CD4-positive, CD25-positive, alpha-beta regulatory T cell (primary cell): ENCODE data around the gene ASIC3. TPM values are rescaled to one million over a fixed set of nuclear protein-coding genes. Genes with fewer than 3 reads are reported as not detected.

ENCODE experiments used
- ATAC-seq, 2 donors: fragments of 150-1000 bp; cut with Tn5 transposase; one replicate each; pipeline ENCODE4 v1.10.0; 2021; ENCODE audit warnings: low read depth in 2 of 2, moderate number of reproducible peaks in 2 of 2, moderate library complexity in 1 of 2
- DNase-seq, 3 donors: peaks; one replicate each; pipeline versions ENCODE4 v3.0.0 to v3.0.0-alpha.2; 2012 to 2022; ENCODE audit warnings: mixed read lengths in 1 of 3
- H3K27ac ChIP-seq: one replicate; pipeline ENCODE4 v1.7.0; 2013; ENCODE audit warnings: mild to moderate bottlenecking, low read length; ENCODE audit not compliant: insufficient read depth, poor library complexity, severe bottlenecking
- H3K27me3 ChIP-seq: one replicate; pipeline ENCODE4 v1.7.0; 2013; ENCODE audit warnings: low read length; ENCODE audit not compliant: control insufficient read depth, insufficient read depth
- H3K36me3 ChIP-seq: one replicate; pipeline ENCODE4 v1.7.0; 2013; ENCODE audit warnings: mild to moderate bottlenecking, low read length, moderate library complexity; ENCODE audit not compliant: control insufficient read depth, insufficient read depth
- H3K4me1 ChIP-seq: 2 replicates; pipeline ENCODE4 v1.7.0; 2013; ENCODE audit warnings: mild to moderate bottlenecking, low read length; ENCODE audit not compliant: insufficient read depth, control insufficient read depth, poor library complexity, severe bottlenecking
- H3K4me3 ChIP-seq: one replicate; pipeline ENCODE4 v1.7.0; 2013; ENCODE audit warnings: low read depth, mild to moderate bottlenecking, low read length, moderate library complexity
- H3K9me3 ChIP-seq, 2 experiments: 1 replicate in 1 of 2; 2 replicates in 1 of 2; pipeline ENCODE4 v1.7.0; 2013; ENCODE audit warnings: low read length in 2 of 2, mild to moderate bottlenecking in 1 of 2, moderate library complexity in 1 of 2; ENCODE audit not compliant: control insufficient read depth in 2 of 2
- H3K27ac Mint-ChIP-seq, 3 donors: one replicate each; pipeline ENCODE4 v1.8.0; 2020 to 2022; ENCODE audit warnings: mild to moderate bottlenecking in 3 of 3, mixed read lengths in 3 of 3, moderate library complexity in 2 of 3
- H3K27me3 Mint-ChIP-seq: one replicate; pipeline ENCODE4 v1.8.0; 2022; ENCODE audit warnings: mild to moderate bottlenecking, mixed read lengths
- H3K36me3 Mint-ChIP-seq: one replicate; pipeline ENCODE4 v1.8.0; 2020; ENCODE audit warnings: mixed read lengths
- H3K4me1 Mint-ChIP-seq, 4 donors: one replicate each; pipeline ENCODE4 v1.8.0; 2020 to 2022; ENCODE audit warnings: mixed read lengths in 4 of 4, mild to moderate bottlenecking in 1 of 4
- H3K4me3 Mint-ChIP-seq, 4 donors: one replicate each; pipeline ENCODE4 v1.8.0; 2020 to 2022; ENCODE audit warnings: mild to moderate bottlenecking in 4 of 4, mixed read lengths in 4 of 4, moderate library complexity in 3 of 4
- H3K9me3 Mint-ChIP-seq, 7 donors: one replicate each; pipeline ENCODE4 v1.8.0; 2020 to 2022; ENCODE audit warnings: mixed read lengths in 7 of 7, mild to moderate bottlenecking in 3 of 7, moderate library complexity in 2 of 7
- polyA plus RNA-seq, 4 donors: library from polyadenylated mRNA; unstranded; fragments of 300-500 nt; fragmentation: Illumina TruSeq; gene quantifications; one replicate each; pipeline ENCODE4 v1.2.3, GENCODE V29; 2021
- total RNA-seq: library from RNA; stranded (reverse); gene quantifications from one replicate; pipeline ENCODE4 v1.2.3, GENCODE V29; 2022

ASIC3 gene
- total and polyA plus RNA-seq, 5 donors from 2014 or later, result 5.9 TPM; not detected in 4

- Mint-ChIP-seq H3K9me3 (no peaks in the 10 kb centered on the region), H3K4me3 (no peak overlapping the region), H3K36me3 (peaks cover 11% of the 10 kb centered on the region), H3K4me1 (peaks cover 0 to 20% (median 3%) of the 10 kb centered on the region in 4 donors), H3K27ac (no peak overlapping the region), H3K27me3 (no peaks in the 10 kb centered on the region)
- Histone ChIP-seq H3K27me3 (no peaks in the 10 kb centered on the region), H3K4me1 (peaks cover 15% of the 10 kb centered on the region), H3K27ac (no peak overlapping the region), H3K36me3 (peaks cover 35% of the 10 kb centered on the region), H3K9me3 (no peaks in the 10 kb centered on the region), H3K4me3 (no peak overlapping the region)
- no peak for DNase-seq
- no peak for ATAC-seq
Observed at GRCh38 chr7:151064993-151065392, 16.7 kb downstream of the ASIC3 start.

GRCh38 chr7:151065516-151065915 is 17.2 kb downstream of the ASIC3 start:
- Mint-ChIP-seq H3K36me3 (peaks cover 11% of the 10 kb centered on the region), H3K27ac (no peak overlapping the region), H3K27me3 (no peaks in the 10 kb centered on the region), H3K4me1 (peaks cover 0 to 14% (median 3%) of the 10 kb centered on the region in 4 donors), H3K9me3 (no peaks in the 10 kb centered on the region), H3K4me3 (peak overlapping the region in 2 of 4 donors; percentile 43)
- DNase-seq (no peak), ATAC-seq (no peak)
- H3K36me3 ChIP-seq, result peaks cover 36% of the 10 kb centered on the region
- no peaks in the 10 kb centered on the region for H3K27me3 ChIP-seq
- no peaks in the 10 kb centered on the region for H3K9me3 ChIP-seq
- no peak overlapping the region for H3K27ac ChIP-seq
- H3K4me3 ChIP-seq, result no peak overlapping the region
- H3K4me1 ChIP-seq, result peaks cover 10% of the 10 kb centered on the region

GRCh38 chr7:151066273-151066974 is 18.1 kb downstream of the ASIC3 start:
- peaks cover 3% of the 10 kb centered on the region for H3K4me1 ChIP-seq
- no peak overlapping the region for H3K4me3 ChIP-seq
- Mint-ChIP-seq H3K9me3 (no peaks in the 10 kb centered on the region), H3K27me3 (no peaks in the 10 kb centered on the region), H3K27ac (no peak overlapping the region), H3K4me3 (no peak overlapping the region), H3K36me3 (peaks cover 11% of the 10 kb centered on the region), H3K4me1 (peaks cover 0 to 5% (median 3%) of the 10 kb centered on the region in 4 donors)
- ATAC-seq, result no peak
- H3K27ac ChIP-seq, result no peak overlapping the region
- H3K27me3 ChIP-seq, result no peaks in the 10 kb centered on the region
- H3K9me3 ChIP-seq, result no peaks in the 10 kb centered on the region
- no peak for DNase-seq
- peaks cover 36% of the 10 kb centered on the region for H3K36me3 ChIP-seq

- Histone ChIP-seq H3K27ac (no peak overlapping the region), H3K36me3 (peaks cover 40% of the 10 kb centered on the region), H3K9me3 (no peaks in the 10 kb centered on the region), H3K27me3 (no peaks in the 10 kb centered on the region), H3K4me3 (no peak overlapping the region), H3K4me1 (no peaks in the 10 kb centered on the region)
- H3K27me3 Mint-ChIP-seq, result no peaks in the 10 kb centered on the region
- peaks cover 17% of the 10 kb centered on the region for H3K36me3 Mint-ChIP-seq
- no peaks in the 10 kb centered on the region for H3K4me1 Mint-ChIP-seq
- no peak for ATAC-seq
- H3K27ac Mint-ChIP-seq, result no peak overlapping the region
- H3K4me3 Mint-ChIP-seq, result no peak overlapping the region
- no peak for DNase-seq
- no peaks in the 10 kb centered on the region for H3K9me3 Mint-ChIP-seq
Observed at GRCh38 chr7:151068069-151068773, 19.9 kb downstream of the ASIC3 start.

- Mint-ChIP-seq H3K9me3 (no peaks in the 10 kb centered on the region), H3K27me3 (no peaks in the 10 kb centered on the region), H3K4me3 (no peak overlapping the region), H3K27ac (no peak overlapping the region), H3K4me1 (no peaks in the 10 kb centered on the region), H3K36me3 (peaks cover 14% of the 10 kb centered on the region)
- H3K4me1 ChIP-seq, result no peaks in the 10 kb centered on the region
- H3K4me3 ChIP-seq, result no peak overlapping the region
- H3K36me3 ChIP-seq, result peaks cover 45% of the 10 kb centered on the region
- DNase-seq, result no peak
- no peaks in the 10 kb centered on the region for H3K27me3 ChIP-seq
- no peak for ATAC-seq
- H3K9me3 ChIP-seq, result no peaks in the 10 kb centered on the region
- no peak overlapping the region for H3K27ac ChIP-seq
Observed at GRCh38 chr7:151069841-151070573, 21.7 kb downstream of the ASIC3 start.

GRCh38 chr7:151070574-151070960 is 22.2 kb downstream of the ASIC3 start:
- Histone ChIP-seq H3K27ac (no peak overlapping the region), H3K36me3 (peaks cover 45% of the 10 kb centered on the region), H3K4me3 (no peak overlapping the region), H3K9me3 (no peaks in the 10 kb centered on the region), H3K4me1 (no peaks in the 10 kb centered on the region), H3K27me3 (no peaks in the 10 kb centered on the region)
- ATAC-seq (no peak), DNase-seq (no peak)
- Mint-ChIP-seq H3K9me3 (no peaks in the 10 kb centered on the region), H3K27me3 (no peaks in the 10 kb centered on the region), H3K4me1 (no peaks in the 10 kb centered on the region), H3K4me3 (no peak overlapping the region), H3K27ac (peak overlapping the region in 1 of 3 donors; percentile 38), H3K36me3 (peaks cover 10% of the 10 kb centered on the region)

- H3K4me3 Mint-ChIP-seq, result no peak overlapping the region
- Histone ChIP-seq H3K36me3 (peaks cover 48% of the 10 kb centered on the region), H3K27ac (no peak overlapping the region), H3K27me3 (no peaks in the 10 kb centered on the region), H3K9me3 (no peaks in the 10 kb centered on the region), H3K4me3 (no peak overlapping the region), H3K4me1 (no peaks in the 10 kb centered on the region)
- no peaks in the 10 kb centered on the region for H3K27me3 Mint-ChIP-seq
- peaks cover 10% of the 10 kb centered on the region for H3K36me3 Mint-ChIP-seq
- no peak overlapping the region for H3K27ac Mint-ChIP-seq
- ATAC-seq (no peak), DNase-seq (no peak)
- H3K9me3 Mint-ChIP-seq, result no peaks in the 10 kb centered on the region
- peaks cover 0 to 2% (median 0%) of the 10 kb centered on the region in 4 donors for H3K4me1 Mint-ChIP-seq
Observed at GRCh38 chr7:151071032-151071866, 22.9 kb downstream of the ASIC3 start.
